Natural killer cell (primary cell): ENCODE results near the gene NEU3. TPM values are rescaled to one million over a fixed set of nuclear protein-coding genes. Genes with fewer than 3 reads are reported as not detected.
A peak's percentile ranks its signal among the peaks of the same experiment; 100 is the strongest.

Source experiments
- ATAC-seq, 3 donors: fragments of 150-1000 bp in 2 of 3; fragments of 200-7000 bp in 1 of 3; cut with Tn5 transposase; 1 replicate in 1 of 3; 2 replicates in 2 of 3; pipeline ENCODE4 v1.10.0; 2021; ENCODE audit warnings: mild to moderate bottlenecking in 2 of 3, moderate library complexity in 2 of 3
- DNase-seq, 2 donors: peaks; one replicate each; pipeline versions ENCODE4 v3.0.0 to v3.0.0-alpha.2; 2013 to 2021; ENCODE audit warnings: mixed read lengths in 1 of 2
- H3K27ac ChIP-seq: one replicate; pipeline ENCODE4 v1.5.1; 2013; ENCODE audit warnings: mild to moderate bottlenecking, low read length
- H3K27me3 ChIP-seq: one replicate; pipeline ENCODE4 v1.6.1; 2013; ENCODE audit warnings: low read length; ENCODE audit not compliant: control insufficient read depth, insufficient read depth
- H3K36me3 ChIP-seq: one replicate; pipeline ENCODE4 v1.6.1; 2013; ENCODE audit warnings: low read length; ENCODE audit not compliant: control insufficient read depth, insufficient read depth
- H3K4me1 ChIP-seq: one replicate; pipeline ENCODE4 v1.6.1; 2013; ENCODE audit warnings: low read length; ENCODE audit not compliant: control insufficient read depth, insufficient read depth
- H3K4me3 ChIP-seq: one replicate; pipeline ENCODE4 v1.5.1; 2013; ENCODE audit warnings: low read length
- H3K9me3 ChIP-seq: one replicate; pipeline ENCODE4 v1.6.1; 2013; ENCODE audit warnings: low read length; ENCODE audit not compliant: control insufficient read depth, insufficient read depth
- H3K27ac Mint-ChIP-seq, 2 donors: one replicate each; pipeline ENCODE4 v1.8.0; 2022; ENCODE audit warnings: mild to moderate bottlenecking in 2 of 2, mixed read lengths in 2 of 2, moderate library complexity in 1 of 2
- H3K27me3 Mint-ChIP-seq, 2 donors: one replicate each; pipeline ENCODE4 v1.8.0; 2022; ENCODE audit warnings: low read depth in 2 of 2, mixed read lengths in 2 of 2
- H3K36me3 Mint-ChIP-seq: one replicate; pipeline ENCODE4 v1.8.0; 2022; ENCODE audit warnings: mixed read lengths
- H3K4me1 Mint-ChIP-seq, 2 donors: one replicate each; pipeline ENCODE4 v1.8.0; 2022; ENCODE audit warnings: mixed read lengths in 2 of 2
- H3K4me3 Mint-ChIP-seq: one replicate; pipeline ENCODE4 v1.8.0; 2022; ENCODE audit warnings: mild to moderate bottlenecking, moderate library complexity, mixed read lengths
- H3K9me3 Mint-ChIP-seq, 2 donors: one replicate each; pipeline ENCODE4 v1.8.0; 2022; ENCODE audit warnings: mixed read lengths in 2 of 2
- WGBS: methylation state at CpG from one replicate; pipeline ENCODE4 v1.1.7; 2013; ENCODE audit warnings: missing lambda C conversion rate; ENCODE audit not compliant: insufficient coverage; 5-methylcytosine and 5-hydroxymethylcytosine counted together
- intact Hi-C: fragments of 100-400 bp; cut with micrococcal nuclease; formaldehyde crosslinking; loops from one replicate; pipeline ENCODE4 v1.14.2; 2022
- total RNA-seq, 4 donors: library from RNA; stranded (reverse); fragments of 120-200 nt in 1 of 4; gene quantifications; one replicate each; pipeline versions ENCODE4 v1.2.3 to v1.2.4, GENCODE V29; 2013 to 2022
- TF ChIP-seq, protein P1 (sequence below): fragments of 200-600 bp; IDR thresholded peaks from one replicate; pipeline ENCODE4 v1.8.0; 2022; ENCODE audit warnings: antibody characterized with exemption

The NEU3 gene
- total RNA-seq, 3 donors from 2014 or later (not counting 1 experiment from before 2014, with no cell fraction given): 16.9 to 24.3 (median 17.5) TPM

DNA sequence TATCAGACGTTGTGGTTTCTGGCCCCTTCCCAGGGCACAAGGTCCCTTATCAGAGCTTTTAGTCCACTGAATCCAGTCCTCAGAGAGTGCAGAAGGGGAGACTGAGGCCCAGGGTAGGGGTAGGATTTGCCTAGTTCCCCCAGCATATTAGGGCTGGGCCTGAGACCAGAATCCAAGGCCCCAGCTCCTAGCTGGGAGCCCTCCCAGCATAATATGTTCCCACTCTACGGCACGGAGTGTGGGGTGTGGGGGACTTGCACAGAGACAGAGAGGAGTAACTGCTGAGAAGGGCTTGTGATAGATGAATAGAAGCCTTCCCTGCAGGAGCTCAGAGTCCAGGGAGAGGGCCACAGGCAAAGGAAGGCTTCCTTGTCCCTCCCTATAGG, 43.8 kb downstream of the NEU3 start:
- H3K27ac Mint-ChIP-seq: no peak overlapping the region
- H3K27ac ChIP-seq: no peak overlapping the region
- DNase-seq: no peak
- TF ChIP-seq, protein P1, sequence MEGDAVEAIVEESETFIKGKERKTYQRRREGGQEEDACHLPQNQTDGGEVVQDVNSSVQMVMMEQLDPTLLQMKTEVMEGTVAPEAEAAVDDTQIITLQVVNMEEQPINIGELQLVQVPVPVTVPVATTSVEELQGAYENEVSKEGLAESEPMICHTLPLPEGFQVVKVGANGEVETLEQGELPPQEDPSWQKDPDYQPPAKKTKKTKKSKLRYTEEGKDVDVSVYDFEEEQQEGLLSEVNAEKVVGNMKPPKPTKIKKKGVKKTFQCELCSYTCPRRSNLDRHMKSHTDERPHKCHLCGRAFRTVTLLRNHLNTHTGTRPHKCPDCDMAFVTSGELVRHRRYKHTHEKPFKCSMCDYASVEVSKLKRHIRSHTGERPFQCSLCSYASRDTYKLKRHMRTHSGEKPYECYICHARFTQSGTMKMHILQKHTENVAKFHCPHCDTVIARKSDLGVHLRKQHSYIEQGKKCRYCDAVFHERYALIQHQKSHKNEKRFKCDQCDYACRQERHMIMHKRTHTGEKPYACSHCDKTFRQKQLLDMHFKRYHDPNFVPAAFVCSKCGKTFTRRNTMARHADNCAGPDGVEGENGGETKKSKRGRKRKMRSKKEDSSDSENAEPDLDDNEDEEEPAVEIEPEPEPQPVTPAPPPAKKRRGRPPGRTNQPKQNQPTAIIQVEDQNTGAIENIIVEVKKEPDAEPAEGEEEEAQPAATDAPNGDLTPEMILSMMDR: no peak
- H3K9me3 Mint-ChIP-seq: no peaks in the 10 kb centered on the region
- no peaks in the 10 kb centered on the region for H3K27me3 ChIP-seq
- H3K4me3 Mint-ChIP-seq: no peak overlapping the region
- ATAC-seq: no peak
- no peaks in the 10 kb centered on the region for H3K4me1 Mint-ChIP-seq
- H3K36me3 ChIP-seq: no peaks in the 10 kb centered on the region
- H3K27me3 Mint-ChIP-seq: peaks cover 0 to 2% of the 10 kb centered on the region in 2 donors
- no peaks in the 10 kb centered on the region for H3K36me3 Mint-ChIP-seq
- no peaks in the 10 kb centered on the region for H3K4me1 ChIP-seq
- intact Hi-C loops: loop anchor here (1.0 kb wide), 1 partner anchor 103 kb away; no protein-coding TSS in a partner anchor
- H3K4me3 ChIP-seq: no peak overlapping the region
- 100% methylated on average over 1 of the region's 3 CpGs for WGBS
- H3K9me3 ChIP-seq: no peaks in the 10 kb centered on the region

DNA sequence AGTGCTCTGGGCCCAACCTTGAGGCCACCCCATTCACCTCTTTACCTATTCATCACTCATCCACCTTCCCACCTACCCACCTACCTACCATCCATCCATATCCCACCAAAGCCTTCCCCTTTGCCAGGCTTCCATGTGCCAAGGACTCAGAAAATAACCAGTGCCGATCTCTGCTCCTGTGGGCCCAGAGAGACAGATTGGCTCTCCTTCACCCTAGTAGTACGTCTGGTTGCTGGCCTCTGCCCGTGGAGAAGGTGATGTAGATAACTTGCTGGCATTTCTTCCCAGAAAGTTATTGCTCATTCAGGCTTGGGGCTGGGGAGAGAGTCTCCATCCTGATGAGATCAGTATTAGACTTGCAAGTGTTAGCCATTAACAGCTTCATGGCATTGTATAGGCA, 45.2 kb downstream of the NEU3 start:
- TF ChIP-seq, protein P1: no peak
- H3K9me3 Mint-ChIP-seq: no peaks in the 10 kb centered on the region
- Histone ChIP-seq H3K4me1 (no peaks in the 10 kb centered on the region), H3K27me3 (no peaks in the 10 kb centered on the region), H3K4me3 (no peak overlapping the region), H3K27ac (no peak overlapping the region), H3K36me3 (no peaks in the 10 kb centered on the region), H3K9me3 (no peaks in the 10 kb centered on the region)
- ATAC-seq (no peak), DNase-seq (no peak)
- WGBS: 85% methylated on average over 3 of the region's 3 CpGs
- no peaks in the 10 kb centered on the region for H3K36me3 Mint-ChIP-seq
- no peaks in the 10 kb centered on the region for H3K4me1 Mint-ChIP-seq
- H3K4me3 Mint-ChIP-seq: no peak overlapping the region
- no peak overlapping the region for H3K27ac Mint-ChIP-seq
- peaks cover 0 to 2% of the 10 kb centered on the region in 2 donors for H3K27me3 Mint-ChIP-seq
- intact Hi-C loops: no loop called here

DNA sequence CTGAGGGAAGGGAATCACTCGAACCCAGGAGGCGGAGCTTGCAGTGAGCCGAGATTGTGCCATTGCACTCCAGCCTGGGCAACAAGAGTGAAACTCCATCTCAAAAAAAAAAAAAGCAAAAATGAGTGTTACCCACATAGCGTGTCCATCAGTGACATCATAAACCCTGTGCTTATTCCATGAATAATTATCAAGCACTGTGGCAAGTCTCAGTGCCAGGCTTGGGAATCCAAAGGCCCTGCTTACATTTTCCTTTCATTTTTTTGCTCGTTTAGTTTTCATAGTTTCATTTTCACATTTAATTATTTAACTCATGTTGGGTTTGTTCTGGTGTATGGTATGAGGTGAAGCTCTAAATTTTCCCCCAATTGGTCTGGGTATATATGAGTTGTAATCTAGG, 46.5 kb downstream of the NEU3 start:
- H3K4me3 ChIP-seq: no peak overlapping the region
- DNase-seq: no peak
- Mint-ChIP-seq H3K27me3 (peaks cover 0 to 2% of the 10 kb centered on the region in 2 donors), H3K36me3 (no peaks in the 10 kb centered on the region), H3K4me3 (no peak overlapping the region), H3K27ac (no peak overlapping the region), H3K9me3 (no peaks in the 10 kb centered on the region), H3K4me1 (no peaks in the 10 kb centered on the region)
- no peak overlapping the region for H3K27ac ChIP-seq
- H3K9me3 ChIP-seq: no peaks in the 10 kb centered on the region
- no peak for ATAC-seq
- WGBS: 96% methylated on average over 4 of the region's 5 CpGs
- H3K36me3 ChIP-seq: no peaks in the 10 kb centered on the region
- no peaks in the 10 kb centered on the region for H3K27me3 ChIP-seq
- intact Hi-C loops: no loop called here
- TF ChIP-seq, protein P1: no peak
- no peaks in the 10 kb centered on the region for H3K4me1 ChIP-seq

DNA sequence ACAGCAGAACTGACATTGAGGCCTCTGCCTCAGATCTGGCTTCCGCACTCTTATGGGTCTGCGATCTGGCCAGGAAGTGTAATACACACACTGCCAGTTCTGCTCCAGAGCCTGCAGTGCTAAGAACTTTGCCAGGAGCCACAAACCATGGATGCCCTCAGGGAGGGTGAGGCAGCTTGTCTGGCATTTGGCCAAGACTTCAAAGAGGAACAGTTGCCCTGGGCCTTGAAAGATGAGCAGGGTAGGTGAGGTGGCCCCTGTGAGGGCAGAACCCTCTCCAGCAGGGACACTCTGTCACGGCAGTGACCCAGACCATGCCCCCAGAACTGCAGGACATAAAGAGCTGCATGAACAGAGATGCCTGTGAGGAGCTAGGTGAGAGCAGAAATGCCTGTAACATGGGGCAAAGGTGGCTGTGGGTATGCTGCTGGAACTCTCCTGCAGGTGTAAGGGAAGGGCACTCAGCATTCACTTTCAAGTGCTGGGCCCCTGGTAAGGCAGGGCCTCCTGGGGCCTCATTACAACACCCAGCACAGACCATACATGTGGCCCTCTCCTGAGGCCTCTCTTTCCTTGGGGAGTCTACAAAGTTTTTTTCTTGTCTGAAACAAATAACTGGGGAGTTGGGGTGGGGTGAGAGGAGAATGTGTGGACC, 47.3 kb downstream of the NEU3 start:
- peak in 1 of 3 donors; percentile 29 for ATAC-seq
- Histone ChIP-seq H3K27ac (no peak overlapping the region), H3K27me3 (no peaks in the 10 kb centered on the region), H3K9me3 (no peaks in the 10 kb centered on the region), H3K36me3 (no peaks in the 10 kb centered on the region), H3K4me3 (no peak overlapping the region), H3K4me1 (no peaks in the 10 kb centered on the region)
- Mint-ChIP-seq H3K27me3 (peaks cover 2 to 6% of the 10 kb centered on the region in 2 donors), H3K4me3 (no peak overlapping the region), H3K36me3 (no peaks in the 10 kb centered on the region), H3K27ac (no peak overlapping the region), H3K4me1 (no peaks in the 10 kb centered on the region), H3K9me3 (no peaks in the 10 kb centered on the region)
- TF ChIP-seq, protein P1: no peak
- WGBS: 73% methylated on average over 3 of the region's 3 CpGs
- DNase-seq: no peak
- intact Hi-C loops: no loop called here
